Posterior cingulate gyrus (tissue), 11 donors: Measurements from ENCODE around the gene OR5AS1.
"Not testable (repeated sequence)": the region's sequence is repeated elsewhere in the genome, so short reads cannot be mapped to it uniquely, and the experiment has no call there.

Experiments
- DNase-seq, 10 donors: peaks; one replicate each; pipeline versions ENCODE4 v3.0.0 to v3.0.0-alpha.2; 2020 to 2021; ENCODE audit warnings: mixed read lengths in 3 of 10
- intact Hi-C: fragments of 100-400 bp; cut with DNase I; formaldehyde crosslinking; loops from one replicate; pipeline ENCODE4 v1.15.1; 2023

Gene OR5AS1

GRCh38 chr11:56027354-56027753 lies at the start of gene OR5AS1:
TSS of gene OR5AS1 (plus strand) at chr11:56027654. CDS start at chr11:56030419, 2,765 bp downstream.
- intact Hi-C loops: no loop called here
- no peak for DNase-seq

DNA sequence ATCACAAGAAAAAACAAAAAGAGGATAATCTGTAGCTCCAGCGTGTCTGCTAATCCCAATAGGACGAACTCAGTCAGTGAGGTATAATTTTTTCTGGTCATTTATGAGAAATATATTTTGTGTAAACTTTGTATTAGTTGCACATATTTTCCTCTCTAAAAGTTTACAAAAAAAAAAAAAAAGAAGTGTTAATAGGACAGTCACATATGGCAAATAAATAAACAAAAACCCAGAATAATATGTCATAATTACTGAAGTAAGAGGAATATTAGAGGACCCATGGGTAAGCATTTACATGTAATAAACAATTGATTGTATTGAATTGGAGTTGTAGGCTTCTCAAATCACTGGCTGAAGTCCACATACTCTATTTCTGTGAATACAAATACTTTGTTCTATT lies 32.9 kb upstream of the OR5AS1 start, which contains the start of gene OR5F1:
OR5F1 (minus strand) TSS at position 101 of the 400 bp plus-strand sequence; CDS start at position 101, 0 bp downstream.
- intact Hi-C loops: no loop called here
- DNase-seq: no peak

DNA sequence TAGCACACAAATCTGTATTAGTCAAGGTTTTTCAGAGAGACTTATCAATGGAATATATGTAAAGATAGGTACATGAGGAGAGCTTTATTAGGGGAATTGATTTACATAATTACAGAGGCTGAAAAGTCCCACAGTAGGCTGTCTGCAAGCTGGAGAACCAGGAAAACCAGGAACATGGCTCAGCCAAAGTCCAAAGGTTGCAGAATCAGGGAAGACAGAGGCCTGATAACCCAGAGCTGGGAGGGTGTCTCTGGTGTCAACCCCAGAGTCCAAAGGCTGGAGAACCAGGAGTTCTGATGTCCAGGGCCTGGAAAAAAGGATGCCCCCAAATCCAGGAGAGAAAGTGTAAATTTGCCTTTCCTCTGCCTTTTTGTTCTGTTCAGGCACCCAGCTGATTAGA lies 16.7 kb upstream of the OR5AS1 start:
- DNase-seq: no peak
- intact Hi-C loops: no loop called here

DNA sequence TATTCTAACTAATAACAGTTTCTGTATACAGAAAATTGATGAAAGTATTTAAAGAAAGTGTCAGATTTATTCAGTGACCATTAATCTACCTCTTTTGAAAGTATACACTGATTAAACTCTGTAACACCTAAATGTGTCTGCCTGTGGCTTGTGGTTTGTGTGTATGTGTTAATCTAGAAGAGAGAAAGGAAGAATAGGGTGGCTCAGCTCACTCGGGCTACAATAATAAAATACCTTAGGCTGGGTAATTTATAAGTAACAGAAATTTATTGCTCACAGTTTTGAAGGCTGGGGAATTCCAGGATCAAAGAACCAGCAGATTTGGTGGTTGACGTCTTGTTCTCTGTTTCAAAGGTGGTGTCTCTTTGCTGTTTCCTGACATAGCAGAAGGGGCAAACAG lies 13.6 kb upstream of the OR5AS1 start:
- intact Hi-C loops: no loop called here
- no peak for DNase-seq

- intact Hi-C loops: no loop called here
- no peak for DNase-seq
These were observed 18.1 kb downstream of the OR5AS1 start for GRCh38 chr11:56045538-56045937.

- intact Hi-C loops: no loop called here
- no peak for DNase-seq
These were observed 21.0 kb downstream of the OR5AS1 start for GRCh38 chr11:56048480-56048879.

DNA sequence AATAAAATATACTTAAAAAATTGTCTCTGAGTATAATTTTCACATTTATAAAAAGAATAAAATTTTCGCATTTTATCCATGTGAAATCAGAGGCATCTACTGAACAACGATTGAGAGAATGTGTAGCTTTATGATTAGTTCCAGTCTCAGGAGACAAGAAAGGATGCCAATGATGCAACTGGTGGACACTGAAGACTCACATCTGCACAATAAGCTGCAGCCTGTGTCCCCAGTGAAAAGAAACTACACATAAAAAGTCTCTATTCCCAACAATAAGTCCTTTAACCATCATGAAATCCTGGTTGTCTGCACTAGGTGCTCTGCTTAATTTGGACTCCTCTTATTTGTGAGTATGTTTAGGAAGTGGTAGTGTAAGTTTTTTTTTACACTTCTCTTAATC lies 22.0 kb downstream of the OR5AS1 start:
- intact Hi-C loops: no loop called here

DNA sequence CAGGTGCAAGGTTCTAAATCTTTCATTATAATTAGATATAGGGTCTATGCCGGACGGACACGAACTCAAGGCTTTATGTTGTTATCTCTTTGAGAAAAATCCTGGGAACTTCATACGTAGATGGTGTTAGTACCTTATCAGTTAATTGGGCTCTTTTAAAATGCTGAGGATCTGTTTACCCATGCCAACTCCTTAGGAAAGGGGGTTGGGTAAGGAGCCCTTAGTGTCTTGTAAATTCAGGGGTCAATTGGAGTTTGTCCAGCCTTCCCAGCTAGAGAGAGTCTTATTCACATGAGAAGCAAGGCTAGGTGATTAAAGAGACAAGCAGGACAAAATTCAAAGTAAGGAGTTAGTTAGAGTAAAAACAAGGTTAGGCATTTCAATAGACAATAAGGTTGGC lies 28.9 kb downstream of the OR5AS1 start:
- intact Hi-C loops, DNase-seq: not testable (repeated sequence)

More for the DNA sequence above, 22.0 kb downstream of the OR5AS1 start:
- no peak for DNase-seq

- DNase-seq, intact Hi-C loops: not testable (repeated sequence)
These were observed 30.3 kb downstream of the OR5AS1 start for GRCh38 chr11:56057661-56058237.

DNA sequence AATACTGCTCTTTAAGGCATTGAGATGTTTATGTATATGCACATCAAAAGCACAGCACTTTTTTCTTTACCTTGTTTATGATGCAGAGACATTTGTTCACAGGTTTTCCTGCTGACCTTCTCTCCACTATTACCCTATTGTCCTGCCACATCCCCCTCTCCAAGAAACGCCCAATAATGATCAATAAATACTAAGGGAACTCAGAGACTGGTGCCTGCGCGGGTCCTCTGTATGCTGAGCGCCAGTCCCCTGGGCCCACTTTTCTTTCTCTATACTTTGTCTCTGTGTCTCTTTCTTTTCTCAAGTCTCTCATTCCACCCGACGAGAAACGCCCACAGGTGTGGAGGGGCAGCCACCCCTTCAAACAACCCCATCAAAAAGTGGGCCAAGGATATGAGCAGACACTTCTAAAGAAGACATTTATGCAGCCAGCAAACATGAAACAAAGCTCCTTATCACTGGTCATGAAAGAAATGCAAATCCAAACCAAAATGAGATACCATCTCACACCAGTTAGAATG lies 30.9 kb downstream of the OR5AS1 start:
- DNase-seq, intact Hi-C loops: not testable (repeated sequence)

DNA sequence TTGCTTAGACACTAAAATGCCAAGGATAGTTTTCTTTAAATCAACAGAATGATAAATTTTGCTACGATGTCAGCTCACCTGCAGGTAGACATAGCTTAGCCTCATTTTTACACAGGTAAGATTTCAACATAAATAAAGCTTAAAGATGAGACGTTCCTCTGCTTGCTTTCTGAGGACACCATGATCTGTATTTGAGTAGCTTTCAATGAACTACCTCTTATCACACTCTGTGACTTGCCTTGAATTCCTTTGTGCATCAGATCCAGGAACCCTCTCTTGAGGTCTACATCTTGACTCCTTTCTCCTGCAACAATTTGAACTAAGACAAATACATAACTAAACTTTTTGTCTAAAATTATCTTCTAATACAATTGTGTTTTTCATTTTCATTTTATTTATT lies 39.5 kb downstream of the OR5AS1 start:
- intact Hi-C loops: no loop called here
- no peak for DNase-seq
